PC-9 (cell line): ENCODE measurements around the gene SHF. TPM values are rescaled to one million over a fixed set of nuclear protein-coding genes. Genes with fewer than 3 reads are reported as not detected.

Experiments used
- BruUV-seq: library from RNA; stranded (reverse); fragments of 400-500 nt; replicated peaks from 2 replicates; lab custom pipeline; 2021; lab: Mats Ljungman, UMichigan
- CTCF ChIA-PET: fragments of 300-600 bp; sonication (Branson Sonifier 250); formaldehyde crosslinking; loops from one replicate; lab custom pipeline; 2022; ENCODE audit warnings: antibody characterized with exemption; lab: Charles Lee
- POLR2A ChIA-PET: fragments of 300-600 bp; sonication (Branson Sonifier 250); formaldehyde crosslinking; loops from one replicate; lab custom pipeline; 2022; ENCODE audit warnings: antibody characterized with exemption; ENCODE audit not compliant: unreplicated experiment; lab: Charles Lee
- DNase-seq, 2 experiments: peaks; one replicate each; pipeline versions ENCODE4 v3.0.0 to v3.0.0-alpha.2; 2015 to 2022; ENCODE audit warnings: mixed read lengths in 1 of 2
- H2AFZ ChIP-seq: fragments of 200-600 bp; sonication (generic); 2 replicates; pipeline ENCODE4 v1.8.1; 2017; ENCODE audit warnings: antibody characterized with exemption
- H3F3A ChIP-seq: fragments of 200-600 bp; sonication (generic); 2 replicates; pipeline ENCODE4 v1.8.1; 2017; ENCODE audit warnings: antibody characterized with exemption, mild to moderate bottlenecking, low read depth; ENCODE audit not compliant: insufficient read depth
- H3K27ac ChIP-seq: fragments of 200-600 bp; sonication (generic); 2 replicates; pipeline ENCODE4 v1.6.1; 2016; ENCODE audit warnings: mixed run types
- H3K27me3 ChIP-seq: fragments of 200-600 bp; sonication (generic); 2 replicates; pipeline ENCODE4 v1.6.1; 2016; ENCODE audit warnings: low read depth, mixed run types; ENCODE audit not compliant: insufficient read depth
- H3K36me3 ChIP-seq: fragments of 200-600 bp; sonication (generic); 2 replicates; pipeline ENCODE4 v1.6.1; 2016; ENCODE audit warnings: low read depth, mixed run types
- H3K4me1 ChIP-seq: fragments of 200-600 bp; sonication (generic); replicated peaks from 2 replicates; pipeline ENCODE4 v1.6.1; 2016; ENCODE audit warnings: mixed run types; ENCODE audit not compliant: insufficient read depth
- H3K4me2 ChIP-seq: fragments of 200-600 bp; sonication (generic); 2 replicates; pipeline ENCODE4 v1.6.1; 2017; ENCODE audit warnings: mixed run types
- H3K4me3 ChIP-seq: fragments of 200-600 bp; sonication (generic); 2 replicates; pipeline ENCODE4 v1.6.1; 2016; ENCODE audit warnings: mixed run types
- H3K79me2 ChIP-seq: fragments of 200-600 bp; sonication (generic); 2 replicates; pipeline ENCODE4 v1.6.1; 2017; ENCODE audit warnings: low read depth, mixed run types
- H3K9me2 ChIP-seq: fragments of 200-600 bp; sonication (generic); 2 replicates; pipeline ENCODE4 v1.8.1; 2017; ENCODE audit warnings: mild to moderate bottlenecking; ENCODE audit not compliant: insufficient read depth
- H3K9me3 ChIP-seq: fragments of 200-600 bp; sonication (generic); 2 replicates; pipeline ENCODE4 v1.8.1; 2016; ENCODE audit warnings: low read depth; ENCODE audit not compliant: insufficient read depth
- H4K20me1 ChIP-seq: fragments of 200-600 bp; sonication (generic); 2 replicates; pipeline ENCODE4 v1.8.1; 2017; ENCODE audit not compliant: insufficient read depth
- CTCF ChIP-seq: fragments of 200-600 bp; sonication (generic); conservative IDR thresholded peaks from 2 replicates; pipeline ENCODE4 v1.6.1; 2017; ENCODE audit warnings: mixed run types, antibody characterized with exemption, mild to moderate bottlenecking, moderate library complexity
- EZH2 ChIP-seq: fragments of 200-600 bp; sonication (generic); IDR thresholded peaks from 2 replicates; pipeline ENCODE4 v1.8.0; 2017; ENCODE audit warnings: antibody characterized with exemption, low read depth
- intact Hi-C: fragments of 100-400 bp; cut with micrococcal nuclease; formaldehyde crosslinking; loops from one replicate; pipeline ENCODE4 v1.10.0; 2022; ENCODE audit not compliant: unreplicated experiment
- total RNA-seq: library from RNA; stranded (reverse); gene quantifications from 2 replicates; pipeline ENCODE4 v1.2.3, GENCODE V29; 2021

The SHF gene
- total RNA-seq, 1 experiment from 2014 or later: 6.1 TPM

GRCh38 chr15:45129651-45130129 is 58.1 kb downstream of the SHF start, which contains the start of the genes DUOX1 and DUOXA1:
DUOX1 (plus strand) TSS chr15:45129994; CDS start chr15:45131967, 1,973 bp downstream.
DUOXA1 (minus strand) TSS chr15:45129879; CDS start chr15:45123014, 6,865 bp downstream.
- H3K9me3 ChIP-seq: no peaks in the 10 kb centered on the region
- H3K79me2 ChIP-seq: no peaks in the 10 kb centered on the region
- no peak within 1 kb of the TSS for H2AFZ ChIP-seq
- no TSS peak for BruUV-seq
- H4K20me1 ChIP-seq: no peaks in the 10 kb centered on the region
- ChIA-PET POLR2A (no interaction called here), CTCF (interaction anchor here (0.6 kb wide), 1 partner anchor 33 kb away, joined by 11 read pairs; no protein-coding TSS in a partner anchor)
- H3F3A ChIP-seq: no peaks in the 10 kb centered on the region
- TF ChIP-seq CTCF: no peak
- no peak for TF ChIP-seq EZH2
- no peak within 1 kb of the TSS for H3K4me2 ChIP-seq
- intact Hi-C loops: loop anchor here (10.0 kb wide), 1 partner anchor 485 kb away; no protein-coding TSS in a partner anchor
- no peak within 1 kb of the TSS for H3K27ac ChIP-seq
- no peak for DNase-seq
- H3K9me2 ChIP-seq: no peaks in the 10 kb centered on the region
- no peaks in the 10 kb centered on the region for H3K4me1 ChIP-seq
- no peak within 1 kb of the TSS for H3K4me3 ChIP-seq
- H3K36me3 ChIP-seq: no peaks in the 10 kb centered on the region
- H3K27me3 ChIP-seq: no peaks in the 10 kb centered on the region

GRCh38 chr15:45128971-45129639 is 58.7 kb downstream of the SHF start:
- CTCF ChIA-PET: no interaction called here
- H4K20me1 ChIP-seq: no peaks in the 10 kb centered on the region
- no peaks in the 10 kb centered on the region for H3K36me3 ChIP-seq
- H3K4me2 ChIP-seq: no peak overlapping the region
- DNase-seq: no peak
- BruUV-seq: no TSS peak
- no peaks in the 10 kb centered on the region for H3K79me2 ChIP-seq
- H2AFZ ChIP-seq: no peak overlapping the region
- no peaks in the 10 kb centered on the region for H3K4me1 ChIP-seq
- no peaks in the 10 kb centered on the region for H3F3A ChIP-seq
- H3K9me3 ChIP-seq: no peaks in the 10 kb centered on the region
- no peaks in the 10 kb centered on the region for H3K27me3 ChIP-seq
- intact Hi-C loops: loop anchor here (10.0 kb wide), 1 partner anchor 486 kb away; no protein-coding TSS in a partner anchor
- no peaks in the 10 kb centered on the region for H3K9me2 ChIP-seq
- no peak overlapping the region for H3K4me3 ChIP-seq
- no peak for TF ChIP-seq CTCF
- TF ChIP-seq EZH2: no peak
- POLR2A ChIA-PET: no interaction called here
- no peak overlapping the region for H3K27ac ChIP-seq

- Histone ChIP-seq H3K27ac (no peak overlapping the region), H4K20me1 (no peaks in the 10 kb centered on the region), H3K79me2 (no peaks in the 10 kb centered on the region), H3K27me3 (no peaks in the 10 kb centered on the region), H3K4me2 (no peak overlapping the region), H3K4me3 (no peak overlapping the region), H3F3A (no peaks in the 10 kb centered on the region), H3K36me3 (no peaks in the 10 kb centered on the region), H3K9me2 (no peaks in the 10 kb centered on the region), H3K9me3 (no peaks in the 10 kb centered on the region), H2AFZ (no peak overlapping the region), H3K4me1 (peaks cover 11% of the 10 kb centered on the region; the same call in 1 of the 2 replicates)
- POLR2A ChIA-PET: interaction anchor here (0.7 kb wide), 1 partner anchor 36 kb away, joined by 3 read pairs; no protein-coding TSS in a partner anchor
- CTCF ChIA-PET: interaction anchor here (0.7 to 2.0 kb wide), 8 partner anchors 9 to 272 kb away, joined by 3 to 16 read pairs (median 6); no protein-coding TSS in a partner anchor
- TF ChIP-seq EZH2 (no peak), CTCF (peak; percentile 78)
- BruUV-seq: no TSS peak
- peak in 1 of 2 experiments; percentile 45 for DNase-seq
- intact Hi-C loops: loop anchor here (1.0 to 10.0 kb wide), 6 partner anchors 37 to 488 kb away; a partner anchor contains a TSS
Measured at GRCh38 chr15:45126535-45127158, 61.1 kb downstream of the SHF start.
